Nephron (organoid): ENCODE results near the gene KIF21A.
A peak's percentile ranks its signal among the peaks of the same experiment; 100 is the strongest.

Experiments used
- H3K27ac Mint-ChIP-seq, 3 experiments: 2 replicates each; pipeline ENCODE4 v1.8.0; 2020; ENCODE audit warnings: mixed read lengths in 3 of 3, mild to moderate bottlenecking in 2 of 3, moderate library complexity in 1 of 3
- H3K27me3 Mint-ChIP-seq: 2 replicates; pipeline ENCODE4 v1.8.0; 2021; ENCODE audit warnings: low read depth, mild to moderate bottlenecking, moderate library complexity, mixed read lengths
- H3K36me3 Mint-ChIP-seq: 2 replicates; pipeline ENCODE4 v1.8.0; 2020; ENCODE audit warnings: low read depth, mixed read lengths
- H3K4me1 Mint-ChIP-seq: 2 replicates; pipeline ENCODE4 v1.8.0; 2020; ENCODE audit warnings: mixed read lengths
- H3K4me3 Mint-ChIP-seq, 3 experiments: 2 replicates each; pipeline ENCODE4 v1.8.0; 2020; ENCODE audit warnings: mild to moderate bottlenecking in 3 of 3, mixed read lengths in 3 of 3, moderate library complexity in 2 of 3
- H3K9me3 Mint-ChIP-seq: 2 replicates; pipeline ENCODE4 v1.8.0; 2020; ENCODE audit warnings: mixed read lengths
- CTCF ChIP-seq, 3 experiments: fragments of 200-600 bp; sonication (generic); IDR thresholded peaks; one replicate each; pipeline ENCODE4 v1.5.0; 2021; ENCODE audit warnings: antibody characterized with exemption in 3 of 3; ENCODE audit not compliant: unreplicated experiment in 3 of 3

The KIF21A gene

GRCh38 chr12:39383114-39383513 lies 59.8 kb downstream of the KIF21A start:
- Mint-ChIP-seq H3K27ac (no peak overlapping the region), H3K4me3 (no peak overlapping the region), H3K27me3 (no peaks in the 10 kb centered on the region), H3K9me3 (no peaks in the 10 kb centered on the region), H3K4me1 (peaks cover 13% of the 10 kb centered on the region), H3K36me3 (no peaks in the 10 kb centered on the region)
- TF ChIP-seq CTCF (IDR thresholded peaks at IDR 0.05; ENCODE audit: unreplicated experiment in 3 of 3) = no peak

GRCh38 chr12:39380090-39380489 lies 62.8 kb downstream of the KIF21A start:
- Mint-ChIP-seq H3K27ac (no peak overlapping the region), H3K27me3 (no peaks in the 10 kb centered on the region), H3K9me3 (no peaks in the 10 kb centered on the region), H3K4me1 (peaks cover 9% of the 10 kb centered on the region), H3K4me3 (no peak overlapping the region), H3K36me3 (no peaks in the 10 kb centered on the region)
- TF ChIP-seq CTCF (IDR thresholded peaks at IDR 0.05; ENCODE audit: unreplicated experiment in 3 of 3) = no peak

- TF ChIP-seq CTCF (IDR thresholded peaks at IDR 0.05; ENCODE audit: unreplicated experiment in 3 of 3) = no peak
- H3K9me3 Mint-ChIP-seq = no peaks in the 10 kb centered on the region
Observed at GRCh38 chr12:39378341-39378740, 64.6 kb downstream of the KIF21A start.

GRCh38 chr12:39375206-39375808 lies 67.6 kb downstream of the KIF21A start:
- Mint-ChIP-seq H3K4me3 (no peak overlapping the region), H3K27me3 (no peaks in the 10 kb centered on the region), H3K36me3 (no peaks in the 10 kb centered on the region), H3K9me3 (no peaks in the 10 kb centered on the region), H3K4me1 (peaks cover 9% of the 10 kb centered on the region), H3K27ac (no peak overlapping the region)
- TF ChIP-seq CTCF (IDR thresholded peaks at IDR 0.05; ENCODE audit: unreplicated experiment in 3 of 3) = peak in 2 of 3 experiments; percentile 9 to 15

More at GRCh38 chr12:39378341-39378740, 64.6 kb downstream of the KIF21A start:
- Mint-ChIP-seq H3K36me3 (no peaks in the 10 kb centered on the region), H3K4me3 (no peak overlapping the region), H3K27me3 (no peaks in the 10 kb centered on the region), H3K27ac (peak overlapping the region; percentile 64 to 87 (median 66)), H3K4me1 (peaks cover 9% of the 10 kb centered on the region)

- Mint-ChIP-seq H3K4me3 (no peak overlapping the region), H3K9me3 (no peaks in the 10 kb centered on the region), H3K27me3 (no peaks in the 10 kb centered on the region), H3K27ac (no peak overlapping the region), H3K36me3 (no peaks in the 10 kb centered on the region), H3K4me1 (peaks cover under 1% of the 10 kb centered on the region)
- TF ChIP-seq CTCF (IDR thresholded peaks at IDR 0.05; ENCODE audit: unreplicated experiment in 3 of 3) = no peak
Observed at GRCh38 chr12:39372929-39373328, 70.0 kb downstream of the KIF21A start.

- Mint-ChIP-seq H3K9me3 (no peaks in the 10 kb centered on the region), H3K4me1 (no peaks in the 10 kb centered on the region), H3K27me3 (no peaks in the 10 kb centered on the region), H3K36me3 (no peaks in the 10 kb centered on the region), H3K4me3 (no peak overlapping the region), H3K27ac (no peak overlapping the region)
- TF ChIP-seq CTCF (IDR thresholded peaks at IDR 0.05; ENCODE audit: unreplicated experiment in 3 of 3) = no peak
Observed at GRCh38 chr12:39372204-39372925, 70.6 kb downstream of the KIF21A start.
